Ovary (tissue), 3 donors: ENCODE data around the gene PLEKHM3.

Source experiments
- CTCF ChIP-seq, 3 donors: fragments of 450-650 bp in 2 of 3; fragments of 200-600 bp in 1 of 3; IDR thresholded peaks; one replicate each; pipeline versions ENCODE4 v1.5.1 to v1.8.0; 2016 to 2022; ENCODE audit warnings: antibody characterized with exemption in 3 of 3, mild to moderate bottlenecking in 1 of 3
- EP300 ChIP-seq: sonication (generic); formaldehyde crosslinking; IDR thresholded peaks from one replicate; pipeline ENCODE4 v1.6.1; 2017; ENCODE audit warnings: antibody characterized with exemption
- POLR2A ChIP-seq: fragments of 450-650 bp; IDR thresholded peaks from one replicate; pipeline ENCODE4 v1.6.1; 2017; ENCODE audit warnings: antibody characterized with exemption, mild to moderate bottlenecking, moderate library complexity
- donor health status: DM: no; HTN: no; CAD: no.

DNA sequence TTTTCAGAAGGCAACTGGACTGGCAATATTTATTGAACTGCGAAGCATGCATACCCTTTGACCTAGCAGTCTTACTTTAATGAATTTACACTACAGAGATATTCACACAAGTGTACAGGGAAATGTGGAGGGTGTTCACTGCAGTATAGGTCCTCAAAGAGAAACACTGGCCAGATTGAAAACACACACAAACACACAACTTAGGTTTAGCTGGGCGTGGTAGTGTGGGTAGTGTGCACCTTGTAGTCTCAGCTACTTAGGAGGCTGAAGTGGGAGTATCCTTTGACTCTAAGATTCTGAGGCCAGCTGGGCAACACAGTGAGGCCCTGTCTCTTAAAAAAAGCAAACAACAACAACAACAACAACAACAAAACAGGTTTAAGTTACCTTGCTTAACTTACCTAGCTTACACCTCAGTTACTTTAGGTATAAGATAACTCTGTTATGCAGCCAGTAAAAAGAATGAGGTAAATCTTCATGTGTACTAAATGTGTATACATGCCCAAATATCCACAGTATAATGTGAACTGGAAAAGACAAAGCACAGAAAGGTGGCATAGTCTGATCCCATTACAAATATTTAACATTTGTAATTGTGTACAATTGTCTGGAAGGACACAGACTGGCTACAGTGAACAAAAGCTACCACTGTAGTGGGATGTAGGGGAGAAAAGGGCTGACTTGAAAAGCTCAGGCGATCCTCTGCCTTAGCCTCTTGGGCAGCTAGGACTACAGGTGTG lies 149.7 kb downstream of the PLEKHM3 start:
- TF ChIP-seq CTCF (IDR thresholded peaks at IDR 0.05), result no peak
- no peak for TF ChIP-seq POLR2A
- no peak for TF ChIP-seq EP300
